Liver (tissue), 9 donors: ENCODE results near the gene NUDT5. TPM values are rescaled to one million over a fixed set of nuclear protein-coding genes. Genes with fewer than 3 reads are reported as not detected.
A peak's percentile ranks its signal among the peaks of the same experiment; 100 is the strongest.
"Not testable (repeated sequence)": the region's sequence is repeated elsewhere in the genome, so short reads cannot be mapped to it uniquely, and the experiment has no call there.

Experiments used
- DNase-seq: peaks from one replicate; pipeline ENCODE4 v3.0.0-alpha.2; 2017; ENCODE audit warnings: low spot score
- H3K27ac ChIP-seq, 2 donors: one replicate each; pipeline ENCODE4 v1.7.0; 2013; ENCODE audit warnings: inconsistent platforms in 2 of 2, low read length in 2 of 2, control low read depth in 1 of 2, low read depth in 1 of 2, mild to moderate bottlenecking in 1 of 2
- H3K27me3 ChIP-seq, 4 donors: one replicate each; pipeline versions ENCODE4 v1.6.1 to v1.7.0; 2013; ENCODE audit warnings: low read length in 3 of 4, inconsistent platforms in 1 of 4, mild to moderate bottlenecking in 1 of 4, moderate library complexity in 1 of 4; ENCODE audit not compliant: control insufficient read depth in 4 of 4, insufficient read depth in 4 of 4
- H3K36me3 ChIP-seq, 4 donors: one replicate each; pipeline versions ENCODE4 v1.6.1 to v1.7.0; 2013; ENCODE audit warnings: low read length in 3 of 4, mild to moderate bottlenecking in 3 of 4, low read depth in 1 of 4, moderate library complexity in 1 of 4; ENCODE audit not compliant: control insufficient read depth in 4 of 4, insufficient read depth in 3 of 4
- H3K4me1 ChIP-seq, 4 donors: one replicate each; pipeline versions ENCODE4 v1.6.1 to v1.7.0; 2013; ENCODE audit warnings: low read length in 3 of 4, mild to moderate bottlenecking in 3 of 4, moderate library complexity in 1 of 4; ENCODE audit not compliant: control insufficient read depth in 4 of 4, insufficient read depth in 4 of 4
- H3K4me3 ChIP-seq, 3 donors: one replicate each; pipeline versions ENCODE4 v1.6.1 to v1.7.0; 2013; ENCODE audit warnings: low read length in 3 of 3, control low read depth in 1 of 3, low read depth in 1 of 3, mild to moderate bottlenecking in 1 of 3
- H3K9ac ChIP-seq, 2 donors: one replicate each; pipeline ENCODE4 v1.7.0; 2013; ENCODE audit warnings: low read length in 2 of 2, mild to moderate bottlenecking in 2 of 2, moderate library complexity in 2 of 2, control low read depth in 1 of 2, low read depth in 1 of 2
- H3K9me3 ChIP-seq, 4 donors: one replicate each; pipeline versions ENCODE4 v1.6.1 to v1.7.0; 2013; ENCODE audit warnings: low read length in 3 of 4; ENCODE audit not compliant: control insufficient read depth in 4 of 4
- CTCF ChIP-seq: fragments of 150-350 bp; IDR thresholded peaks from 2 replicates; pipeline ENCODE4 v1.5.1; 2017; ENCODE audit warnings: improper control_type of control experiment, low read depth, low read length; ENCODE audit not compliant: missing input control
- FOXA2 ChIP-seq: IDR thresholded peaks from 2 replicates; pipeline ENCODE4 v1.6.1; 2016; ENCODE audit warnings: antibody characterized with exemption
- GABPA ChIP-seq, 2 donors: IDR thresholded peaks in 1 of 2; conservative IDR thresholded peaks in 1 of 2; 2 replicates each; pipeline ENCODE4 v1.6.1; 2016; ENCODE audit warnings: antibody characterized with exemption in 2 of 2, mild to moderate bottlenecking in 1 of 2, moderate library complexity in 1 of 2
- HNF4A ChIP-seq, 2 donors: conservative IDR thresholded peaks; 2 replicates each; pipeline ENCODE4 v1.6.1; 2016; ENCODE audit warnings: antibody characterized with exemption in 2 of 2, mild to moderate bottlenecking in 2 of 2
- JUND ChIP-seq, 2 donors: IDR thresholded peaks; 2 replicates each; pipeline ENCODE4 v1.6.1; 2016; ENCODE audit warnings: antibody characterized with exemption in 2 of 2
- NR2F2 ChIP-seq: IDR thresholded peaks from 2 replicates; pipeline ENCODE4 v1.6.1; 2016; ENCODE audit warnings: antibody characterized with exemption
- RAD21 ChIP-seq, 2 donors: IDR thresholded peaks; 2 replicates each; pipeline ENCODE4 v1.6.1; 2016; ENCODE audit warnings: antibody characterized with exemption in 2 of 2, mild to moderate bottlenecking in 2 of 2
- REST ChIP-seq: IDR thresholded peaks from 2 replicates; pipeline ENCODE4 v1.6.1; 2016; ENCODE audit warnings: antibody characterized with exemption, mild to moderate bottlenecking
- RXRA ChIP-seq, 2 donors: IDR thresholded peaks; 2 replicates each; pipeline ENCODE4 v1.6.1; 2017 to 2018; ENCODE audit warnings: antibody characterized with exemption in 2 of 2, mild to moderate bottlenecking in 1 of 2
- SP1 ChIP-seq: IDR thresholded peaks from 2 replicates; pipeline ENCODE4 v1.6.1; 2018; ENCODE audit warnings: antibody characterized with exemption, mild to moderate bottlenecking
- TAF1 ChIP-seq: conservative IDR thresholded peaks from 2 replicates; pipeline ENCODE4 v1.6.1; 2016; ENCODE audit warnings: antibody characterized with exemption, mild to moderate bottlenecking
- YY1 ChIP-seq: IDR thresholded peaks from 2 replicates; pipeline ENCODE4 v1.6.1; 2016; ENCODE audit warnings: antibody characterized with exemption, mild to moderate bottlenecking
- WGBS: extraction: QIAGEN DNeasy Blood & Tissue Kit; methylation state at CpG from one replicate; pipeline ENCODE4 v1.1.7; 2013; 5-methylcytosine and 5-hydroxymethylcytosine counted together
- polyA plus RNA-seq, 2 donors: library from polyadenylated mRNA; stranded (reverse) in 1 of 2; unstranded in 1 of 2; fragments of 200-250 nt in 1 of 2; fragments of >200 nt in 1 of 2; fragmentation: Nextera tagmentation in 1 of 2; extraction: Ambion mirVana in 1 of 2; gene quantifications; one replicate each; pipeline versions ENCODE4 v1.2.1 to v1.2.3, GENCODE V29; 2013 to 2015
- total RNA-seq, 2 donors: library from RNA; depleted of rRNA; stranded (reverse); fragments of >200 nt; gene quantifications; one replicate each; pipeline ENCODE4 v1.2.3, GENCODE V29; 2014
- TF ChIP-seq, protein P1 (sequence below): IDR thresholded peaks from 2 replicates; pipeline ENCODE4 v1.6.1; 2016; ENCODE audit warnings: antibody characterized with exemption
- TF ChIP-seq, protein P2 (sequence below): IDR thresholded peaks from 2 replicates; pipeline ENCODE4 v1.6.1; 2016; ENCODE audit warnings: antibody characterized with exemption
- donor health status: healthy.
- donor health status: healthy.
- donor health status: healthy.
- donor health status: healthy.
- donor health status: healthy.

NUDT5 gene
- total and polyA plus RNA-seq, 4 donors, result 21.9 to 115 (median 49.3) TPM

DNA sequence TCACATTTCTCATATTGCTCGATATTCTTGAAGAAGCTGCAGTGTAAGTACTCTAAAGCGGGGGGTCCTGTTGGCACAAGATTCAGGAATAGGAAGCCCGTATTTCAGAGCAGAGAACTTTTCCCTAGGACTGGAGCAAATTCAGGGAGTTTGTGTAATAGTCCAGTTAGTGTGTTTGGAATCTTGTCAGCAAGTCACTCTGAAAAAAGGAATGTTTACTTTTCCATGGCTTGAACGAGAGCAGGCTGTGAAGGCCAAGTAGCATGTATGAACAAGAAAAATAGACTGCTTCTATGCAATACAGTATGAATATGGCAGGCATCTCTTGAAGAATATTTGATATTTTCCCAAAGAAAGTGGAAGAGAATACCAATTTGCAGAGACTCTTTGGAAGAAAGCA, 40.1 kb upstream of the NUDT5 start (continued):
- TF ChIP-seq, protein P1, sequence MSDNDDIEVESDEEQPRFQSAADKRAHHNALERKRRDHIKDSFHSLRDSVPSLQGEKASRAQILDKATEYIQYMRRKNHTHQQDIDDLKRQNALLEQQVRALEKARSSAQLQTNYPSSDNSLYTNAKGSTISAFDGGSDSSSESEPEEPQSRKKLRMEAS, result no peak
- TF ChIP-seq RXRA (IDR thresholded peaks at IDR 0.05) (peak; percentile 30 to 63), GABPA (IDR thresholded peaks at IDR 0.05 in 1 of 2, conservative IDR thresholded peaks at IDR 0.05 in 1 of 2) (peak in 1 of 2 donors; percentile 17), JUND (IDR thresholded peaks at IDR 0.05) (peak in 1 of 2 donors; percentile 41), HNF4A (conservative IDR thresholded peaks at IDR 0.05) (peak; percentile 60 to 74)

- no peak for DNase-seq
- no peaks in the 10 kb centered on the region for H3K27me3 ChIP-seq
- H3K9me3 ChIP-seq, result no peaks in the 10 kb centered on the region
- no peak overlapping the region for H3K9ac ChIP-seq
- no peak overlapping the region for H3K4me3 ChIP-seq
- TF ChIP-seq GABPA (IDR thresholded peaks at IDR 0.05 in 1 of 2, conservative IDR thresholded peaks at IDR 0.05 in 1 of 2) (no peak), CTCF (no peak), YY1 (no peak), SP1 (no peak), RAD21 (IDR thresholded peaks at IDR 0.05) (no peak)
- TF ChIP-seq, protein P2, sequence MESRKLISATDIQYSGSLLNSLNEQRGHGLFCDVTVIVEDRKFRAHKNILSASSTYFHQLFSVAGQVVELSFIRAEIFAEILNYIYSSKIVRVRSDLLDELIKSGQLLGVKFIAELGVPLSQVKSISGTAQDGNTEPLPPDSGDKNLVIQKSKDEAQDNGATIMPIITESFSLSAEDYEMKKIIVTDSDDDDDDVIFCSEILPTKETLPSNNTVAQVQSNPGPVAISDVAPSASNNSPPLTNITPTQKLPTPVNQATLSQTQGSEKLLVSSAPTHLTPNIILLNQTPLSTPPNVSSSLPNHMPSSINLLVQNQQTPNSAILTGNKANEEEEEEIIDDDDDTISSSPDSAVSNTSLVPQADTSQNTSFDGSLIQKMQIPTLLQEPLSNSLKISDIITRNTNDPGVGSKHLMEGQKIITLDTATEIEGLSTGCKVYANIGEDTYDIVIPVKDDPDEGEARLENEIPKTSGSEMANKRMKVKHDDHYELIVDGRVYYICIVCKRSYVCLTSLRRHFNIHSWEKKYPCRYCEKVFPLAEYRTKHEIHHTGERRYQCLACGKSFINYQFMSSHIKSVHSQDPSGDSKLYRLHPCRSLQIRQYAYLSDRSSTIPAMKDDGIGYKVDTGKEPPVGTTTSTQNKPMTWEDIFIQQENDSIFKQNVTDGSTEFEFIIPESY, result no peak
- H3K36me3 ChIP-seq, result peaks cover 2 to 17% (median 10%) of the 10 kb centered on the region in 4 donors
- no peak overlapping the region for H3K27ac ChIP-seq
- peaks cover 7 to 18% (median 9%) of the 10 kb centered on the region in 4 donors for H3K4me1 ChIP-seq
- WGBS, result 75% methylated on average over 3 of the region's 3 CpGs
These were observed 39.5 kb upstream of the NUDT5 start for GRCh38 chr10:12235116-12235694.

DNA sequence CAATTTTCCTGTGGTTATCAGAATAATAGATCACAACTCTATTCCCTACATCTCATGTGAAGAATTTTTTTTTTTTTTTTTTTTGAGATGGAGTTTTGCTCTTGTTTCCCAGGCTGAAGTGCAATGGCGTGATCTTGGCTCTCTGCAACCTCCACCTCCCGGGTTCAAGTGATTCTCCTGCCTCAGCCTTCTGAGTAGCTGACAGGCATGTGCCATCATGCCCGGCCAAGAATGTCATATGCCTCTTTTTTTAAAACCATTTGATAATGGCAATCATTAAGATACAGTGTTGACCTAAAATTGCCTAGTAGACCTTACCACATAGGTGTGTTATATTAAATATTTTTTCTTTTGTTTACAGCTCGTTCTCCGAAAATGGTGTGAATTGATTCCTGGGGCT, 39.0 kb upstream of the NUDT5 start:
- H3K9me3 ChIP-seq, DNase-seq, H3K9ac ChIP-seq, H3K27me3 ChIP-seq, H3K27ac ChIP-seq, H3K4me3 ChIP-seq: not testable (repeated sequence)
- peaks cover 0 to 19% (median 10%) of the 10 kb centered on the region in 4 donors for H3K36me3 ChIP-seq
- H3K4me1 ChIP-seq, result peaks cover 7 to 18% (median 9%) of the 10 kb centered on the region in 4 donors
- 97% methylated on average over 5 of the region's 5 CpGs for WGBS

- Histone ChIP-seq H3K9ac (no peak overlapping the region), H3K4me3 (no peak overlapping the region), H3K4me1 (peaks cover 3 to 7% (median 5%) of the 10 kb centered on the region in 4 donors), H3K27me3 (no peaks in the 10 kb centered on the region), H3K9me3 (no peaks in the 10 kb centered on the region), H3K36me3 (peaks cover 0 to 22% (median 11%) of the 10 kb centered on the region in 4 donors), H3K27ac (no peak overlapping the region)
- DNase-seq, result no peak
- TF ChIP-seq FOXA2 (no peak), REST (no peak), NR2F2 (no peak), YY1 (no peak), TAF1 (no peak)
- TF ChIP-seq, protein P2, result no peak
- TF ChIP-seq, protein P1, result no peak
- 96% methylated on average over 11 of the region's 11 CpGs for WGBS
These were observed 33.2 kb upstream of the NUDT5 start for GRCh38 chr10:12228851-12229250.
